Globus pallidus (tissue), 1 donor: ENCODE measurements around the gene MARCKSL1.
"Not testable (repeated sequence)": the region's sequence is repeated elsewhere in the genome, so short reads cannot be mapped to it uniquely, and the experiment has no call there.

Source experiments
- DNase-seq: peaks from one replicate; pipeline ENCODE4 v3.0.0-alpha.2; 2015; ENCODE audit warnings: low spot score

Gene MARCKSL1

DNA sequence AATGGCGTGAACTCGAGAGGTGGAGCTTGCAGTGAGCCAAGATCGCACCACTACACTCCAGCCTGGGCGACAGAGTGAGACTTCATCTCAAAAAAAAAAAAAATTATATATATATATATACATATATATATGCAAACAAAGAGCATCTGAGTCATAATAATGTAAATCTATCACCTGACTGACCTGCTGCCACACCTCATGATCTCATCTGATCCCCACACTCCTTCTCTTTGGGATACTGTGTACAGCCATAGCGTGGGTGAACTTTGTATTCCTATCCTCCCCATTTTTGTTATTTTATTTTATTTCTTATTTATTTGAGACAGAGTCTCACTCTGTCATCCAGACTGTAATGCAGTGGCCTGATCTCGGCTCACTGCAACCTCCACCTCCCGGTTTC, 46.8 kb downstream of the MARCKSL1 start:
- no peak for DNase-seq

DNA sequence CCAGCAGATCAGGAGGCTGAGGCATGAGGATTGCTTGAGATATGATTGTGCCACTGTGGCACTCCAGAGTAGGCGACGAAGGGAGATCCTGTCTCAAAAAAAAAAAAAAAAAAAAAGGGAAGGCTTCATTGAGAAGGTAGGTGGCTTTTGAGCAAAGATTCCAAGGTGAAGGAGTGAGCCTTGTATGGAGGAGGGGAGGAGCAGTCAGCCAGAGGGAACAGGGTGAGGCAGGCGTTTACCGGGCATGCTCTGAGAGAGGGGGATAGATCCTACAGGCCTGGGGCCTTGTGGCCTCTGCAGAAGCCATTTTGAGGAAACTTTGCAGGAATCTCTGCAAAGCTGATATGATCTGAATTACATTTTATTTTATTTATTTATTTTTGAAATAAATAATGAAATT, 49.3 kb downstream of the MARCKSL1 start:
- no peak for DNase-seq

DNA sequence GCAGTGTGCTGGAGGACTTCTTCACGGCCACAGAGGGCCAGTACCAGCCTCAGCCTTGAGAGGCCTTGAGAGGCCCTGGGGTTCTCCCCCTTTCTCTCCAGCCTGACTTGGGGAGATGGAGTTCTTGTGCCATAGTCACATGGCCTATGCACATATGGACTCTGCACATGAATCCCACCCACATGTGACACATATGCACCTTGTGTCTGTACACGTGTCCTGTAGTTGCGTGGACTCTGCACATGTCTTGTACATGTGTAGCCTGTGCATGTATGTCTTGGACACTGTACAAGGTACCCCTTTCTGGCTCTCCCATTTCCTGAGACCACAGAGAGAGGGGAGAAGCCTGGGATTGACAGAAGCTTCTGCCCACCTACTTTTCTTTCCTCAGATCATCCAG, 50.4 kb downstream of the MARCKSL1 start:
- no peak for DNase-seq

DNA sequence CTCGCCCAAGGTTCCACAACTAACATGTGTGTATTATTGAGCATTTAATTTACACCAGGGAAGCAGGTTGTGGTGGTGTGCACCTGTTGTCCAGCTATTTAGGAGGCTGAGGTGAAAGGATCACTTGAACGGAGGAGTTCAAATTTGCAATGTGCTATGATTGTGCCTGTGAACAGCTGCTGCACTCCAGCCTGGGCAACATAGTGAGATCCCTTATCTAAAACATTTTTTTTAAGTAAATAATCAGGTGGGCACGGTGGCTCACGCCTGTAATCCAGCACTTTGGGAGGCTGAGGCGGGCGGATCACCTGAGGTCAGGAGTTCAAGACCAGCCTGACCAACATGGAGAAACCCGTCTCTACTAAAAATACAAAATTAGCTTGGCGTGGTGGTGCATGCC, 51.3 kb downstream of the MARCKSL1 start:
- DNase-seq, result not testable (repeated sequence)
